ENCODE measurements around the gene CDCA8.

The CDCA8 gene

GRCh38 chr1:37741130-37741529, 48.8 kb downstream of the CDCA8 start:
- no peak for DNase-seq

GRCh38 chr1:37741662-37742061, 49.3 kb downstream of the CDCA8 start:
- no peak for DNase-seq

- no peak for DNase-seq
Observed at GRCh38 chr1:37746806-37747205, 54.5 kb downstream of the CDCA8 start.

GRCh38 chr1:37748565-37748964, 56.2 kb downstream of the CDCA8 start:
- no peak for DNase-seq

- DNase-seq, result no peak
Observed at GRCh38 chr1:37752213-37752582, 59.9 kb downstream of the CDCA8 start.

- no peak for DNase-seq
Observed at GRCh38 chr1:37752583-37753471, 60.5 kb downstream of the CDCA8 start.

- DNase-seq, result no peak
Observed at GRCh38 chr1:37753473-37754321, 61.4 kb downstream of the CDCA8 start.

GRCh38 chr1:37755290-37755689, 63.0 kb downstream of the CDCA8 start:
- peak; percentile 52 for DNase-seq

GRCh38 chr1:37755951-37756560, 63.7 kb downstream of the CDCA8 start:
- DNase-seq, result peak; percentile 24

Measured in activated CD8-positive, alpha-beta memory T cell treated with anti-CD3 and anti-CD28 coated beads for 24 hours (primary cell).